ENCODE measurements around the gene IL17RD. TPM values are rescaled to one million over a fixed set of nuclear protein-coding genes. Genes with fewer than 3 reads are reported as not detected.

Gene IL17RD
- total RNA-seq, 1 experiment from 2014 or later = 1.3 TPM

GRCh38 chr3:57081173-57081572 lies 84.0 kb downstream of the IL17RD start:
- TF ChIP-seq EZH2 (IDR thresholded peaks at IDR 0.05; ENCODE audit: borderline replicate concordance, low read depth, low read length, poor library complexity, severe bottlenecking) = no peak
- TF ChIP-seq, protein P1, sequence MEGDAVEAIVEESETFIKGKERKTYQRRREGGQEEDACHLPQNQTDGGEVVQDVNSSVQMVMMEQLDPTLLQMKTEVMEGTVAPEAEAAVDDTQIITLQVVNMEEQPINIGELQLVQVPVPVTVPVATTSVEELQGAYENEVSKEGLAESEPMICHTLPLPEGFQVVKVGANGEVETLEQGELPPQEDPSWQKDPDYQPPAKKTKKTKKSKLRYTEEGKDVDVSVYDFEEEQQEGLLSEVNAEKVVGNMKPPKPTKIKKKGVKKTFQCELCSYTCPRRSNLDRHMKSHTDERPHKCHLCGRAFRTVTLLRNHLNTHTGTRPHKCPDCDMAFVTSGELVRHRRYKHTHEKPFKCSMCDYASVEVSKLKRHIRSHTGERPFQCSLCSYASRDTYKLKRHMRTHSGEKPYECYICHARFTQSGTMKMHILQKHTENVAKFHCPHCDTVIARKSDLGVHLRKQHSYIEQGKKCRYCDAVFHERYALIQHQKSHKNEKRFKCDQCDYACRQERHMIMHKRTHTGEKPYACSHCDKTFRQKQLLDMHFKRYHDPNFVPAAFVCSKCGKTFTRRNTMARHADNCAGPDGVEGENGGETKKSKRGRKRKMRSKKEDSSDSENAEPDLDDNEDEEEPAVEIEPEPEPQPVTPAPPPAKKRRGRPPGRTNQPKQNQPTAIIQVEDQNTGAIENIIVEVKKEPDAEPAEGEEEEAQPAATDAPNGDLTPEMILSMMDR (conservative IDR thresholded peaks at IDR 0.05; ENCODE audit: low read depth, low read length) = no peak
- Histone ChIP-seq H3K4me1 (ENCODE audit: insufficient read depth, low read length, poor library complexity, severe bottlenecking) (no peaks in the 10 kb centered on the region), H3K9me3 (ENCODE audit: low read depth, low read length, poor library complexity, severe bottlenecking) (no peaks in the 10 kb centered on the region), H3K4me3 (ENCODE audit: low read depth, low read length, poor library complexity, severe bottlenecking) (no peak overlapping the region), H3K27me3 (replicated peaks; ENCODE audit: insufficient read depth, low read depth, low read length, poor library complexity) (peaks cover 7% of the 10 kb centered on the region), H3K36me3 (ENCODE audit: insufficient read depth, low read length, poor library complexity, severe bottlenecking) (no peaks in the 10 kb centered on the region), H3K27ac (ENCODE audit: low read depth, low read length, poor library complexity, severe bottlenecking) (no peak overlapping the region)
- no TSS peak for BruUV-seq (replicated peaks)
- intact Hi-C loops (cut with micrococcal nuclease; ENCODE audit: unreplicated experiment) = no loop called here
- no peak for DNase-seq (ENCODE audit: low spot score)
- ChIA-PET POLR2A (ENCODE audit: low non-redundant PET) (no interaction called here), CTCF (no interaction called here)

DNA sequence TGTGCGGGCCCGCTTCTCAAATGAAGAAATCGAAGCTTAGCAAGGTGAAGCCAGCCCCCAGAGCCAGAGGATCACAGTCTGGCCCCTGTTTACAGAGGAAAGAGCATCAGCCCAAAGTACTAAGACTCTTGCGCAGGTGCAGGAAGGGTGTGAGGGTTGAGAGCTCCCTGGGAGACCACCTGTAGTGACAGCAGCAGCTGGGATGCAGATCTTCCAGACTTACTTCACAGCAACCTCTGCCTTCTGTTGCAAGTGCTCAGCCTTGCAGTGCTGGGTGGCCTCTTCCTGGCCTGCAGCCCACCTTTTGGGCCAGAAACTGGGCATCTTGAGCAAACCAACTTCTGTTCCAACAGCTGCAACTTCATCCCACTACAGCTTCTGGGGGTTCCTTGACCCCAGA lies 85.0 kb downstream of the IL17RD start:
- no peak for TF ChIP-seq EZH2 (IDR thresholded peaks at IDR 0.05; ENCODE audit: borderline replicate concordance, low read depth, low read length, poor library complexity, severe bottlenecking)
- TF ChIP-seq, protein P1 (conservative IDR thresholded peaks at IDR 0.05; ENCODE audit: low read depth, low read length) = no peak
- H3K9me3 ChIP-seq (ENCODE audit: low read depth, low read length, poor library complexity, severe bottlenecking) = no peaks in the 10 kb centered on the region
- no peak overlapping the region for H3K4me3 ChIP-seq (ENCODE audit: low read depth, low read length, poor library complexity, severe bottlenecking)
- intact Hi-C loops (cut with micrococcal nuclease; ENCODE audit: unreplicated experiment) = no loop called here
- no peaks in the 10 kb centered on the region for H3K36me3 ChIP-seq (ENCODE audit: insufficient read depth, low read length, poor library complexity, severe bottlenecking)
- H3K4me1 ChIP-seq (ENCODE audit: insufficient read depth, low read length, poor library complexity, severe bottlenecking) = no peaks in the 10 kb centered on the region
- POLR2A ChIA-PET (ENCODE audit: low non-redundant PET) = no interaction called here
- no TSS peak for BruUV-seq (replicated peaks)
- H3K27ac ChIP-seq (ENCODE audit: low read depth, low read length, poor library complexity, severe bottlenecking) = no peak overlapping the region
- CTCF ChIA-PET = no interaction called here
- no peak for DNase-seq (ENCODE audit: low spot score)
- peaks cover 7% of the 10 kb centered on the region for H3K27me3 ChIP-seq (replicated peaks; ENCODE audit: insufficient read depth, low read depth, low read length, poor library complexity)

GRCh38 chr3:57079474-57079831 lies 85.7 kb downstream of the IL17RD start:
- Histone ChIP-seq H3K4me3 (ENCODE audit: low read depth, low read length, poor library complexity, severe bottlenecking) (peak overlapping the region; percentile 26), H3K27me3 (replicated peaks; ENCODE audit: insufficient read depth, low read depth, low read length, poor library complexity) (peaks cover 7% of the 10 kb centered on the region), H3K36me3 (ENCODE audit: insufficient read depth, low read length, poor library complexity, severe bottlenecking) (no peaks in the 10 kb centered on the region), H3K27ac (ENCODE audit: low read depth, low read length, poor library complexity, severe bottlenecking) (no peak overlapping the region), H3K9me3 (ENCODE audit: low read depth, low read length, poor library complexity, severe bottlenecking) (no peaks in the 10 kb centered on the region), H3K4me1 (ENCODE audit: insufficient read depth, low read length, poor library complexity, severe bottlenecking) (no peaks in the 10 kb centered on the region)
- CTCF ChIA-PET = no interaction called here
- no peak for DNase-seq (ENCODE audit: low spot score)
- POLR2A ChIA-PET (ENCODE audit: low non-redundant PET) = no interaction called here
- no peak for TF ChIP-seq EZH2 (IDR thresholded peaks at IDR 0.05; ENCODE audit: borderline replicate concordance, low read depth, low read length, poor library complexity, severe bottlenecking)
- TF ChIP-seq, protein P1 (conservative IDR thresholded peaks at IDR 0.05; ENCODE audit: low read depth, low read length) = no peak
- no TSS peak for BruUV-seq (replicated peaks)
- intact Hi-C loops (cut with micrococcal nuclease; ENCODE audit: unreplicated experiment) = no loop called here
